Karpas-422 (cell line): ENCODE results near the gene SLC9A4. TPM values are rescaled to one million over a fixed set of nuclear protein-coding genes. Genes with fewer than 3 reads are reported as not detected.

Source experiments
- DNase-seq: peaks from one replicate; pipeline ENCODE4 v3.0.0-alpha.2; 2015
- H2AFZ ChIP-seq: fragments of 200-600 bp; sonication (generic); 2 replicates; pipeline ENCODE4 v1.6.1; 2014; ENCODE audit warnings: antibody characterized with exemption, low read length, mixed read lengths
- H3K27ac ChIP-seq: fragments of 200-600 bp; sonication (generic); 2 replicates; pipeline ENCODE4 v1.5.1; 2014; ENCODE audit warnings: mild to moderate bottlenecking, low read length, moderate library complexity
- H3K27me3 ChIP-seq: fragments of 200-600 bp; sonication (generic); 2 replicates; pipeline ENCODE4 v1.6.1; 2014; ENCODE audit warnings: low read length, mixed read lengths
- H3K36me3 ChIP-seq: fragments of 200-600 bp; sonication (generic); 2 replicates; pipeline ENCODE4 v1.6.1; 2014; ENCODE audit warnings: low read length, mixed read lengths; ENCODE audit not compliant: insufficient read depth
- H3K4me1 ChIP-seq: fragments of 200-600 bp; sonication (generic); 2 replicates; pipeline ENCODE4 v1.6.1; 2014; ENCODE audit warnings: mild to moderate bottlenecking, low read length, mixed read lengths
- H3K4me2 ChIP-seq: fragments of 200-600 bp; sonication (generic); 2 replicates; pipeline ENCODE4 v1.6.1; 2014; ENCODE audit warnings: low read length, low read depth, mild to moderate bottlenecking; ENCODE audit not compliant: poor library complexity, severe bottlenecking
- H3K4me3 ChIP-seq: fragments of 200-600 bp; sonication (generic); 2 replicates; pipeline ENCODE4 v1.5.1; 2014; ENCODE audit warnings: mild to moderate bottlenecking, antibody characterized with exemption, low read length, mixed read lengths
- H3K79me2 ChIP-seq: fragments of 200-600 bp; sonication (generic); 2 replicates; pipeline ENCODE4 v1.6.1; 2014; ENCODE audit warnings: mild to moderate bottlenecking, low read length, mixed read lengths
- H3K9ac ChIP-seq: fragments of 200-600 bp; sonication (generic); 2 replicates; pipeline ENCODE4 v1.6.0; 2014; ENCODE audit warnings: low read length
- H3K9me2 ChIP-seq: fragments of 200-600 bp; sonication (generic), shearing (Covaris generic); replicated peaks from 2 replicates; pipeline ENCODE4 v1.6.0; 2014; ENCODE audit warnings: mild to moderate bottlenecking, low read length, moderate library complexity; ENCODE audit not compliant: insufficient read depth
- H3K9me3 ChIP-seq: fragments of 300-700, 200-600 bp; sonication (generic); 2 replicates; pipeline ENCODE4 v1.6.1; 2014; ENCODE audit warnings: low read length, mixed read lengths
- H4K20me1 ChIP-seq: fragments of 200-600 bp; sonication (generic); 2 replicates; pipeline ENCODE4 v1.6.1; 2014; ENCODE audit warnings: mild to moderate bottlenecking, antibody characterized with exemption, low read length, low read depth; ENCODE audit not compliant: insufficient read depth
- total RNA-seq: library from RNA; depleted of rRNA; stranded (reverse); fragments of >200 nt; shearing (Covaris generic); gene quantifications from 2 replicates; pipeline ENCODE4 v1.2.3, GENCODE V29; 2014; ENCODE audit warnings: low replicate concordance; rRNA removed

The SLC9A4 gene
- total RNA-seq: not detected in 2 replicates

- H3K4me1 ChIP-seq: no peaks in the 10 kb centered on the region
- no peaks in the 10 kb centered on the region for H4K20me1 ChIP-seq
- no peak within 1 kb of the TSS for H3K9ac ChIP-seq
- no peaks in the 10 kb centered on the region for H3K9me3 ChIP-seq
- no peak within 1 kb of the TSS for H3K4me2 ChIP-seq
- no peaks in the 10 kb centered on the region for H3K9me2 ChIP-seq
- H2AFZ ChIP-seq: no peak within 1 kb of the TSS
- H3K27ac ChIP-seq: no peak within 1 kb of the TSS
- DNase-seq: peak; percentile 78
- H3K27me3 ChIP-seq: no peaks in the 10 kb centered on the region
- no peaks in the 10 kb centered on the region for H3K36me3 ChIP-seq
- no peaks in the 10 kb centered on the region for H3K79me2 ChIP-seq
- no peak within 1 kb of the TSS for H3K4me3 ChIP-seq
Measured at GRCh38 chr2:102473020-102473419, at the start of gene SLC9A4. Gene SLC9A4 (plus strand): TSS chr2:102473226. CDS start chr2:102473760, 534 bp downstream.

- Histone ChIP-seq H3K27me3 (no peaks in the 10 kb centered on the region), H3K4me2 (no peak overlapping the region), H3K9me2 (no peaks in the 10 kb centered on the region), H3K4me3 (no peak overlapping the region), H4K20me1 (no peaks in the 10 kb centered on the region), H3K4me1 (peaks cover 3% of the 10 kb centered on the region; the same call in 1 of the 2 replicates), H3K36me3 (no peaks in the 10 kb centered on the region), H3K79me2 (no peaks in the 10 kb centered on the region), H3K9me3 (no peaks in the 10 kb centered on the region), H3K27ac (no peak overlapping the region), H2AFZ (no peak overlapping the region), H3K9ac (no peak overlapping the region)
- DNase-seq: no peak
Measured at GRCh38 chr2:102423368-102423767, 49.7 kb upstream of the SLC9A4 start.

GRCh38 chr2:102424754-102425153 is 48.3 kb upstream of the SLC9A4 start:
- H4K20me1 ChIP-seq: no peaks in the 10 kb centered on the region
- no peaks in the 10 kb centered on the region for H3K9me2 ChIP-seq
- no peak overlapping the region for H3K4me2 ChIP-seq
- H3K36me3 ChIP-seq: no peaks in the 10 kb centered on the region
- H3K9me3 ChIP-seq: no peaks in the 10 kb centered on the region
- no peaks in the 10 kb centered on the region for H3K79me2 ChIP-seq
- H2AFZ ChIP-seq: no peak overlapping the region
- no peaks in the 10 kb centered on the region; the same call in 1 of the 2 replicates for H3K4me1 ChIP-seq
- H3K27me3 ChIP-seq: no peaks in the 10 kb centered on the region
- no peak for DNase-seq
- no peak overlapping the region for H3K4me3 ChIP-seq
- H3K9ac ChIP-seq: no peak overlapping the region
- H3K27ac ChIP-seq: no peak overlapping the region

GRCh38 chr2:102425441-102426132 is 47.4 kb upstream of the SLC9A4 start:
- Histone ChIP-seq H3K79me2 (no peaks in the 10 kb centered on the region), H3K4me2 (no peak overlapping the region)

GRCh38 chr2:102427249-102427648 is 45.8 kb upstream of the SLC9A4 start:
- H2AFZ ChIP-seq: no peak overlapping the region
- no peak overlapping the region for H3K4me2 ChIP-seq
- H4K20me1 ChIP-seq: no peaks in the 10 kb centered on the region
- H3K9ac ChIP-seq: no peak overlapping the region
- no peaks in the 10 kb centered on the region for H3K36me3 ChIP-seq
- H3K79me2 ChIP-seq: no peaks in the 10 kb centered on the region
- DNase-seq: no peak
- no peak overlapping the region for H3K4me3 ChIP-seq
- no peaks in the 10 kb centered on the region; the same call in 1 of the 2 replicates for H3K4me1 ChIP-seq
- no peaks in the 10 kb centered on the region for H3K9me3 ChIP-seq
- 0 out of 2 replicates have a peak, but pooled peaks cover 3% of the 10 kb centered on the region for H3K27me3 ChIP-seq
- no peak overlapping the region for H3K27ac ChIP-seq
- H3K9me2 ChIP-seq: no peaks in the 10 kb centered on the region

More at GRCh38 chr2:102425441-102426132, 47.4 kb upstream of the SLC9A4 start:
- H2AFZ ChIP-seq: no peak overlapping the region
- no peak overlapping the region for H3K27ac ChIP-seq
- H3K9ac ChIP-seq: no peak overlapping the region
- no peaks in the 10 kb centered on the region for H3K36me3 ChIP-seq
- no peak for DNase-seq
- H3K4me1 ChIP-seq: no peaks in the 10 kb centered on the region; the same call in 1 of the 2 replicates
- H3K9me3 ChIP-seq: no peaks in the 10 kb centered on the region
- H3K9me2 ChIP-seq: no peaks in the 10 kb centered on the region
- no peaks in the 10 kb centered on the region for H4K20me1 ChIP-seq
- H3K27me3 ChIP-seq: no peaks in the 10 kb centered on the region
- H3K4me3 ChIP-seq: no peak overlapping the region

- no peak overlapping the region for H3K27ac ChIP-seq
- H3K9me2 ChIP-seq: no peaks in the 10 kb centered on the region
- no peak overlapping the region for H2AFZ ChIP-seq
- H3K4me1 ChIP-seq: no peaks in the 10 kb centered on the region; the same call in 1 of the 2 replicates
- no peak for DNase-seq
- H3K36me3 ChIP-seq: no peaks in the 10 kb centered on the region
- H3K9ac ChIP-seq: no peak overlapping the region
- H3K9me3 ChIP-seq: no peaks in the 10 kb centered on the region
- no peaks in the 10 kb centered on the region for H3K79me2 ChIP-seq
- H3K27me3 ChIP-seq: 0 out of 2 replicates have a peak, but pooled peaks cover 3% of the 10 kb centered on the region
- H3K4me3 ChIP-seq: no peak overlapping the region
- no peaks in the 10 kb centered on the region for H4K20me1 ChIP-seq
- H3K4me2 ChIP-seq: no peak overlapping the region
Measured at GRCh38 chr2:102428573-102428972, 44.5 kb upstream of the SLC9A4 start.

GRCh38 chr2:102432386-102432785 is 40.6 kb upstream of the SLC9A4 start:
- Histone ChIP-seq H3K9me3 (no peaks in the 10 kb centered on the region), H3K4me3 (no peak overlapping the region), H3K79me2 (no peaks in the 10 kb centered on the region), H3K4me2 (no peak overlapping the region), H3K9ac (no peak overlapping the region), H3K36me3 (no peaks in the 10 kb centered on the region), H3K4me1 (no peaks in the 10 kb centered on the region), H3K27ac (no peak overlapping the region), H2AFZ (no peak overlapping the region), H3K9me2 (no peaks in the 10 kb centered on the region), H3K27me3 (0 out of 2 replicates have a peak, but pooled peaks cover 3% of the 10 kb centered on the region), H4K20me1 (no peaks in the 10 kb centered on the region)
- DNase-seq: no peak

- Histone ChIP-seq H3K9me2 (no peaks in the 10 kb centered on the region), H3K4me3 (no peak overlapping the region), H3K9ac (no peak overlapping the region), H3K79me2 (no peaks in the 10 kb centered on the region), H4K20me1 (no peaks in the 10 kb centered on the region), H3K27ac (no peak overlapping the region), H3K4me2 (no peak overlapping the region), H3K4me1 (no peaks in the 10 kb centered on the region), H2AFZ (no peak overlapping the region), H3K9me3 (no peaks in the 10 kb centered on the region), H3K36me3 (no peaks in the 10 kb centered on the region), H3K27me3 (0 out of 2 replicates have a peak, but pooled peaks cover 3% of the 10 kb centered on the region)
- no peak for DNase-seq
Measured at GRCh38 chr2:102433973-102434654, 38.9 kb upstream of the SLC9A4 start.
